GOT3 (cell line): ENCODE results near the gene NAA38.
A peak's percentile ranks its signal among the peaks of the same experiment; 100 is the strongest.

Experiments
- DNase-seq: peaks from one replicate; lab custom pipeline; 2025; ENCODE audit warnings: mixed read lengths; lab: John Stamatoyannopoulos, UW

NAA38 gene

GRCh38 chr17:7852919-7853690 is 4.3 kb downstream of the NAA38 start:
- DNase-seq, result no peak

- DNase-seq, result no peak
Observed at GRCh38 chr17:7852262-7852670, 5.1 kb downstream of the NAA38 start.

- peak; percentile 51 for DNase-seq
Observed at GRCh38 chr17:7851438-7852261, 5.7 kb downstream of the NAA38 start.

- DNase-seq, result no peak
Observed at GRCh38 chr17:7850701-7851437, 6.5 kb downstream of the NAA38 start.

GRCh38 chr17:7849751-7850504 is 7.4 kb downstream of the NAA38 start:
- DNase-seq, result no peak

GRCh38 chr17:7849130-7849750 is 8.1 kb downstream of the NAA38 start:
- DNase-seq, result no peak

- DNase-seq, result no peak
Observed at GRCh38 chr17:7848739-7849129, 8.6 kb downstream of the NAA38 start.

GRCh38 chr17:7848131-7848579 is 9.2 kb downstream of the NAA38 start:
- DNase-seq, result no peak

GRCh38 chr17:7846765-7847661 is 10.3 kb downstream of the NAA38 start:
- no peak for DNase-seq

- no peak for DNase-seq
Observed at GRCh38 chr17:7846063-7846735, 11.2 kb downstream of the NAA38 start.

GRCh38 chr17:7845359-7846062 is 11.8 kb downstream of the NAA38 start:
- no peak for DNase-seq

GRCh38 chr17:7844292-7845154 is 12.8 kb downstream of the NAA38 start:
- DNase-seq, result peak; percentile 59

DNA sequence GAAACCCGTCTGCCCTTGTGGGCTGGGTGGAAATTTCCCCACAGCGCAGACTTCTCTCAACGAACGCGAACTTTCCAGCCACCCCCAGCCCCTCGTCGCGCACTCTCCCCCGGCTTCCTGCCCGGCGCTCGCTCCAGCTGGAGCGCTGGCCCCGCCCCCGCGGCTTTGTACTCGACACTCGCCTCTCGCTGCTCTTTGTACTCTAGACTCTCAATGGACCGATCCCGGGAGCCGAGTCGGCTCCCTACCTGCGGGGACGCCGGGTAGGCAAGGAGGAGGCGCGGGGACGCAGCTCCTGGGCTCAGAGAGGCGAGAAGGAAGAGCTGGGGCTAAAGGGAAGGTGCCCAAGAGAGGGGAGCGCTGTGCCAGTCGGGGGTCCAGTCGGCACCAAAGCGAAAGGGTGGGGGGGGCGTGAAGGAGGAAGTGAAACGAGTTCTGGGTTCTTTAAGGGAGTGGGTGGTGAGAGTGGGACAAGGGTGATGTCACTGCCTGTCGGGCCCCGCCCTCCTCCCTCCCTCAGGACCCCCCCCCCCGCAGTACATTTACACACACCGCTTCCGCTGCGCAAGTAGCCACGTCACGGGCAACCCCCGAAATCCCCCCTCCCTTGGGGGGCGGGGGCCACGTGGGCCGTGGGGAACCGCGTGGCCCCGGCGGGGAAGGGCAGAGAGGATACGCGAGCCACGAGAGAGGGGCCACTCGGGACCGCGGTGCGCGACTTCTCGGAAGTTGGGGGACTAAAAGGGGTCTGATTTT is 13.6 kb downstream of the NAA38 start:
- peak; percentile 38 for DNase-seq

DNA sequence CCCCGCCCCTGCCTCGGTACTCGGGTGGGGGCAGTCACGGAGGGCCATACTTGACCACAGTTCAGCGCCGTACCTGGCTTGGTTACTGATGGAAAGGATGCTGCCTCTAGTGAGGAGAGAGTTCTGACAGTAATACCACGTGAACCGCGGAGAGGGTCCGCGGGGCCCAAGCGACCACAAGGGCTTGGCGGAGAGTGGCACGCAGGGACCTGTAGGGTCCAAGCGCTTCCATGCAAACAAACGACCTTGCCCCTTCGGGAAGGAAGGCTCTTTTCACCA is 14.2 kb downstream of the NAA38 start:
- no peak for DNase-seq

- peak; percentile 82 for DNase-seq
Observed at GRCh38 chr17:7842380-7843256, 14.7 kb downstream of the NAA38 start.

- peak; percentile 82 for DNase-seq
Observed at GRCh38 chr17:7841915-7842379, 15.4 kb downstream of the NAA38 start.
